Right cardiac atrium (tissue), 5 donors: Measurements from ENCODE around the gene DISP2. TPM values are rescaled to one million over a fixed set of nuclear protein-coding genes. Genes with fewer than 3 reads are reported as not detected.

Experiments used
- polyA plus RNA-seq: library from polyadenylated mRNA; stranded (reverse); fragments of 200-250 nt; gene quantifications from one replicate; pipeline ENCODE4 v1.2.3, GENCODE V29; 2013
- total RNA-seq, 4 donors: library from RNA; stranded (reverse); fragmentation: NEBNext Ultra II Directional; extraction: Animal tissue kit (Norgen Biotek cat#: 25700); gene quantifications; one replicate each; pipeline ENCODE4 v1.2.1, GENCODE V29; 2021
- donor health status: healthy with polysubstance abuse.
- donor health status: DM: no; HTN: yes; CAD: no.
- donor health status: DM: no; HTN: no; CAD: no.
- donor health status: DM: no; HTN: yes; CAD: no; lungs with severe emphysema.
- donor health status: DM: yes; HTN: yes; CAD: no.

The DISP2 gene
- total and polyA plus RNA-seq, 5 donors, result 0.85 to 4.6 (median 1.0) TPM

Other genes starting within 250 kb of the DISP2 start
- gene BMF, start 249.3 kb upstream of the DISP2 start, total RNA-seq, result 1 to 10 TPM; 3.0 to 9.9 (median 8.5) TPM
- gene BMF, start 249.3 kb upstream of the DISP2 start, polyA plus RNA-seq, result 2.9 TPM
- 1 to 10 TPM in 3 of 4 donors, not detected in 1; 1.4 to 1.8 (median 1.7) TPM for gene BUB1B, start 197.2 kb upstream of the DISP2 start, total RNA-seq
- 0.18 TPM for gene BUB1B, start 197.2 kb upstream of the DISP2 start, polyA plus RNA-seq
- gene PAK6, start 119.2 kb upstream of the DISP2 start, total RNA-seq, result 10 to 100 TPM in 3 of 4 donors, 1 to 10 TPM in 1; 9.2 to 22.6 (median 16.8) TPM
- gene PAK6, start 119.2 kb upstream of the DISP2 start, polyA plus RNA-seq, result 13.0 TPM
- gene ANKRD63, start 75.2 kb upstream of the DISP2 start, total RNA-seq, result 1 to 10 TPM in 3 of 4 donors, under 1 TPM in 1; 0.42 to 5.0 (median 4.4) TPM
- gene ANKRD63, start 75.2 kb upstream of the DISP2 start, polyA plus RNA-seq, result 0.68 TPM
- 10 to 100 TPM; 11.5 to 28.9 (median 21.7) TPM for gene PLCB2, start 50.3 kb upstream of the DISP2 start, total RNA-seq
- 18.5 TPM for gene PLCB2, start 50.3 kb upstream of the DISP2 start, polyA plus RNA-seq
- gene INAFM2, start 34.5 kb upstream of the DISP2 start, total RNA-seq, result 100 to 1,000 TPM in 1 of 4 donors, 10 to 100 TPM in 3; 72.6 to 115 (median 74.1) TPM
- 47.3 TPM for gene INAFM2, start 34.5 kb upstream of the DISP2 start, polyA plus RNA-seq
- gene CCDC9B, start 17.3 kb upstream of the DISP2 start, total RNA-seq, result 100 to 1,000 TPM in 3 of 4 donors, 10 to 100 TPM in 1; 71.9 to 144 (median 131) TPM
- gene CCDC9B, start 17.3 kb upstream of the DISP2 start, polyA plus RNA-seq, result 99.7 TPM
- gene PHGR1, start 7.2 kb upstream of the DISP2 start, total RNA-seq, result not detected
- gene PHGR1, start 7.2 kb upstream of the DISP2 start, polyA plus RNA-seq, result not detected
- 1 to 10 TPM; 8.9 to 10.0 (median 9.3) TPM for gene KNSTRN, start 24.5 kb downstream of the DISP2 start, total RNA-seq
- 9.4 TPM for gene KNSTRN, start 24.5 kb downstream of the DISP2 start, polyA plus RNA-seq
- gene IVD, start 47.6 kb downstream of the DISP2 start, total RNA-seq, result 10 to 100 TPM; 60.5 to 85.6 (median 75.4) TPM
- 60.5 TPM for gene IVD, start 47.6 kb downstream of the DISP2 start, polyA plus RNA-seq
- 10 to 100 TPM; 15.4 to 17.8 (median 16.9) TPM for gene BAHD1, start 82.7 kb downstream of the DISP2 start, total RNA-seq
- 11.6 TPM for gene BAHD1, start 82.7 kb downstream of the DISP2 start, polyA plus RNA-seq
- 10 to 100 TPM; 11.5 to 13.9 (median 12.5) TPM for gene CHST14, start 112.8 kb downstream of the DISP2 start, total RNA-seq
- 11.6 TPM for gene CHST14, start 112.8 kb downstream of the DISP2 start, polyA plus RNA-seq
- 10 to 100 TPM; 23.1 to 27.8 (median 24.7) TPM for gene CCDC32, start 206.8 kb downstream of the DISP2 start, total RNA-seq
- gene CCDC32, start 206.8 kb downstream of the DISP2 start, polyA plus RNA-seq, result 33.7 TPM
- gene RPUSD2, start 211.1 kb downstream of the DISP2 start, total RNA-seq, result 1 to 10 TPM; 8.0 to 9.7 (median 9.0) TPM
- 7.6 TPM for gene RPUSD2, start 211.1 kb downstream of the DISP2 start, polyA plus RNA-seq
- 1 to 10 TPM in 1 of 4 donors, under 1 TPM in 3; 0.39 to 1.6 (median 0.50) TPM for gene KNL1, start 236.0 kb downstream of the DISP2 start, total RNA-seq
- 0.14 TPM for gene KNL1, start 236.0 kb downstream of the DISP2 start, polyA plus RNA-seq